HepG2 (cell line): ENCODE measurements around the gene JAZF1. TPM values are rescaled to one million over a fixed set of nuclear protein-coding genes. Genes with fewer than 3 reads are reported as not detected.

Source experiments
- ATAC-seq: fragments of 200-7000 bp; cut with Tn5 transposase; 3 replicates; pipeline ENCODE4 v1.9.1; 2020; ENCODE audit warnings: mild to moderate bottlenecking, moderate library complexity
- BruUV-seq: library from RNA; stranded (reverse); fragments of 400-500 nt; replicated peaks from 2 replicates; lab custom pipeline; 2021; lab: Mats Ljungman, UMichigan
- CTCF ChIA-PET: fragments of 300-600 bp; formaldehyde crosslinking; extraction: SDS; loops from one replicate; lab custom pipeline; 2021; ENCODE audit warnings: low total read pairs, inconsistent platforms, low intra/inter-chr PET ratio; lab: Yijun Ruan, JAX
- POLR2A ChIA-PET: fragments of 350-600 bp; sonication (Branson Sonifier 250); formaldehyde crosslinking; loops from one replicate; lab custom pipeline; 2020; ENCODE audit warnings: antibody characterized with exemption, inconsistent platforms; lab: Yijun Ruan, JAX
- DNase-seq: peaks from one replicate; pipeline ENCODE4 v3.0.0-alpha.2; 2015; ENCODE audit warnings: low spot score
- FAIRE-seq: peaks from 3 replicates; lab custom pipeline; 2011; peaks lifted over from hg19 to GRCh38; lab: Jason Lieb, UNC
- H2AFZ ChIP-seq: one replicate; pipeline ENCODE4 v1.6.1; 2011; ENCODE audit warnings: low read length, inconsistent platforms
- H3K27ac ChIP-seq: fragments of 300-600 bp; 3 replicates; pipeline ENCODE4 v1.8.0; 2011; ENCODE audit warnings: mixed run types, mild to moderate bottlenecking, mixed read lengths, low read length, inconsistent platforms; ENCODE audit not compliant: insufficient read depth; ENCODE audit errors: extremely low read length
- H3K27me3 ChIP-seq, 2 experiments: fragments of 200-600 bp in 1 of 2; 2 replicates in 1 of 2; 3 replicates in 1 of 2; pipeline versions ENCODE4 v1.6.0 to v1.8.0; 2011; ENCODE audit warnings: low read length in 2 of 2, mild to moderate bottlenecking in 2 of 2, moderate library complexity in 2 of 2, inconsistent platforms in 1 of 2; ENCODE audit not compliant: insufficient read depth in 2 of 2, control insufficient read depth in 1 of 2
- H3K36me3 ChIP-seq, 2 experiments: fragments of 200-600 bp in 1 of 2; replicated peaks in 1 of 2; 2 replicates in 1 of 2; 3 replicates in 1 of 2; pipeline versions ENCODE4 v1.5.1 to v1.8.0; 2011; ENCODE audit warnings: low read length in 2 of 2, inconsistent platforms in 1 of 2; ENCODE audit not compliant: insufficient read depth in 2 of 2, control insufficient read depth in 1 of 2
- H3K4me1 ChIP-seq: 2 replicates; pipeline ENCODE4 v1.5.1; 2012; ENCODE audit warnings: low read length, inconsistent platforms; ENCODE audit not compliant: insufficient read depth
- H3K4me2 ChIP-seq: 2 replicates; pipeline ENCODE4 v1.6.0; 2011; ENCODE audit warnings: low read depth, low read length, inconsistent platforms
- H3K4me3 ChIP-seq, 3 experiments: fragments of 200-600 bp in 1 of 3; sonication (generic), shearing (Covaris generic) in 1 of 3; replicated peaks in 1 of 3; 2 replicates each; pipeline ENCODE4 v1.5.1; 2011 to 2016; ENCODE audit warnings: low read length in 3 of 3, inconsistent platforms in 2 of 3, low read depth in 2 of 3, mild to moderate bottlenecking in 2 of 3, control low read depth in 1 of 3, mixed read lengths in 1 of 3; ENCODE audit not compliant: insufficient read depth in 1 of 3
- H3K79me2 ChIP-seq: one replicate; pipeline ENCODE4 v1.6.1; 2011; ENCODE audit warnings: low read length, inconsistent platforms; ENCODE audit not compliant: insufficient read depth
- H3K9ac ChIP-seq: 2 replicates; pipeline ENCODE4 v1.6.0; 2011; ENCODE audit warnings: mild to moderate bottlenecking, low read depth, low read length, inconsistent platforms; ENCODE audit not compliant: insufficient read depth
- H3K9me3 ChIP-seq: 2 replicates; pipeline ENCODE4 v1.5.1; 2012; ENCODE audit warnings: mild to moderate bottlenecking, low read length
- H4K20me1 ChIP-seq: 2 replicates; pipeline ENCODE4 v1.6.0; 2011; ENCODE audit warnings: inconsistent platforms, mild to moderate bottlenecking, low read length, moderate library complexity; ENCODE audit not compliant: insufficient read depth
- ATF7-NPFF ChIP-seq: sonication (generic); formaldehyde crosslinking; IDR thresholded peaks from 2 replicates; pipeline ENCODE4 v1.8.1; 2023; ENCODE audit warnings: mild to moderate bottlenecking, low read depth, missing genetic modification reagents, moderate library complexity
- CBFB ChIP-seq: sonication (generic); formaldehyde crosslinking; IDR thresholded peaks from 2 replicates; pipeline ENCODE4 v1.4.0; 2020; ENCODE audit warnings: missing genetic modification reagents
- DPF2 ChIP-seq: sonication (generic); formaldehyde crosslinking; IDR thresholded peaks from 2 replicates; pipeline ENCODE4 v1.4.0; 2020; ENCODE audit warnings: mild to moderate bottlenecking, low read depth, missing genetic modification reagents, borderline replicate concordance
- FOXK2 ChIP-seq: fragments of 450-650 bp; IDR thresholded peaks from 2 replicates; pipeline ENCODE4 v1.6.1; 2016
- HOXA5 ChIP-seq: sonication (generic); formaldehyde crosslinking; IDR thresholded peaks from 2 replicates; pipeline ENCODE4 v1.4.0; 2020; ENCODE audit warnings: missing genetic modification reagents
- MTF1 ChIP-seq: sonication (generic); formaldehyde crosslinking; IDR thresholded peaks from 2 replicates; pipeline ENCODE4 v1.5.0; 2020; ENCODE audit warnings: missing genetic modification reagents
- ONECUT2 ChIP-seq: sonication (generic); formaldehyde crosslinking; IDR thresholded peaks from 2 replicates; pipeline ENCODE4 v1.4.0; 2020; ENCODE audit warnings: missing genetic modification reagents
- RAD21 ChIP-seq: fragments of 450-650 bp; formaldehyde crosslinking; IDR thresholded peaks from 2 replicates; pipeline ENCODE4 v1.5.0; 2020; ENCODE audit warnings: mild to moderate bottlenecking
- RBM39 ChIP-seq: fragments of 200-400 bp; formaldehyde crosslinking; IDR thresholded peaks from one replicate; pipeline ENCODE4 v1.6.1; 2018; ENCODE audit warnings: antibody characterized with exemption, mild to moderate bottlenecking, low read depth, low read length; ENCODE audit not compliant: poor library complexity, severe bottlenecking
- ZNF253 ChIP-seq: sonication (generic); formaldehyde crosslinking; IDR thresholded peaks from 2 replicates; pipeline ENCODE4 v1.8.0; 2022; ENCODE audit warnings: mild to moderate bottlenecking, missing genetic modification reagents, borderline replicate concordance
- ZNF382 ChIP-seq: sonication (generic); formaldehyde crosslinking; IDR thresholded peaks from 2 replicates; pipeline ENCODE4 v1.5.0; 2020; ENCODE audit warnings: missing genetic modification reagents, mild to moderate bottlenecking, borderline replicate concordance
- ZNF546 ChIP-seq: sonication (generic); formaldehyde crosslinking; conservative IDR thresholded peaks from 2 replicates; pipeline ENCODE4 v1.8.1; 2023; ENCODE audit warnings: mild to moderate bottlenecking, missing genetic modification reagents
- WGBS: methylation state at CpG from one replicate; pipeline ENCODE4 v1.1.6; 2017; ENCODE audit warnings: low lambda C conversion rate; 5-methylcytosine and 5-hydroxymethylcytosine counted together
- in situ Hi-C: cut with HindIII; loops from 2 replicates; pipeline ENCODE4 v1.10.0; 2017; ENCODE audit warnings: low pct_unique_long_range_greater_than_20kb; ENCODE audit not compliant: extremely low pct_ligation_motif_present
- intact Hi-C: fragments of 100-400 bp; cut with micrococcal nuclease; formaldehyde crosslinking; loops from one replicate; pipeline ENCODE4 v1.10.0; 2022; ENCODE audit not compliant: unreplicated experiment
- polyA plus RNA-seq, 8 experiments: library from polyadenylated mRNA; depleted of rRNA in 3 of 8; stranded (reverse) in 7 of 8; unstranded in 1 of 8; fragments of >200 nt; fragmentation: Illumina TruSeq in 4 of 8; extraction: Trizol in 4 of 8; gene quantifications; 2 replicates each; pipeline versions ENCODE4 v1.2.1 to v1.2.3, GENCODE V29; 2011 to 2016; ENCODE audit warnings: low read depth in 4 of 8, missing spikeins in 1 of 8, mixed read lengths in 1 of 8; ENCODE audit not compliant: insufficient read depth in 1 of 8
- total RNA-seq, 5 experiments: library from RNA; depleted of rRNA; stranded (reverse); fragments of >200 nt; fragmentation: Illumina TruSeq; extraction: Trizol; gene quantifications; 2 replicates each; pipeline ENCODE4 v1.2.3, GENCODE V29; 2016; ENCODE audit warnings: low read depth in 1 of 5
- TF ChIP-seq, protein P1 (sequence below): sonication (generic); formaldehyde crosslinking; IDR thresholded peaks from 2 replicates; pipeline ENCODE4 v1.9.0; 2021; ENCODE audit warnings: missing genetic modification reagents, mild to moderate bottlenecking, borderline replicate concordance
- TF ChIP-seq, protein P2 (sequence below): sonication (generic); formaldehyde crosslinking; IDR thresholded peaks from 2 replicates; pipeline ENCODE4 v1.4.0; 2020; ENCODE audit warnings: missing genetic modification reagents
- TF ChIP-seq, protein P3 (sequence below): sonication (generic); formaldehyde crosslinking; IDR thresholded peaks from 2 replicates; pipeline ENCODE4 v1.4.0; 2020; ENCODE audit warnings: low read depth, mild to moderate bottlenecking, missing genetic modification reagents
- TF ChIP-seq, protein P4 (sequence below): sonication (generic); formaldehyde crosslinking; IDR thresholded peaks from 2 replicates; pipeline ENCODE4 v1.5.0; 2020; ENCODE audit warnings: missing genetic modification reagents, mild to moderate bottlenecking, borderline replicate concordance

JAZF1 gene
- total and polyA plus RNA-seq, 2 of the 13 experiments (the other 11 are each of a cell fraction or from before 2014, with no cell fraction given): not detected

DNA sequence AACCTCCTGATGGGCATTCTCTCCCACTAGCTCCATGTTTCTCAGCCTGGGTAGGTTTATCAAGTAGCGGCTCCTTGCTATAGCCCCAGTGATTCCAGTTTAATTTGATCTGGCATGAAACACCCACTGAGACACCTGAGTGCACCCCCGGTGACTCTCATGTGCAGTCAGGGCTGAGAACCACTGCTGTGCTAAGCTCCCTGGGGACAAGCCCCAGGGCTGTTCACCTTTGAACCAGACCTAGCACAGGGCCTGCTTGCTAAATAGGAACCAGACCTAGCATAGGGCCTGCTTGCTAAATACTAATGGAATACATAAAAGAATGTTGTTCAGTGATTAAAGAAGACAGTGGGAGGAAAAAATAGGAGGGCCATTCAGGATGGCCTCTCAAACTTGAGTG is 167.6 kb downstream of the JAZF1 start:
- peaks cover 0 to 10% of the 10 kb centered on the region in 2 experiments; a peak in 2 of 5 replicates for H3K27me3 ChIP-seq
- no peak overlapping the region for H3K27ac ChIP-seq
- H3K4me3 ChIP-seq: no peak overlapping the region
- CTCF ChIA-PET: no interaction called here
- intact Hi-C loops: no loop called here
- no peak overlapping the region for H2AFZ ChIP-seq
- no peak overlapping the region for H3K9ac ChIP-seq
- H3K36me3 ChIP-seq: no peaks in the 10 kb centered on the region
- WGBS: 42% methylated on average over 2 of the region's 2 CpGs
- no peak for TF ChIP-seq ONECUT2
- TF ChIP-seq, protein P1, sequence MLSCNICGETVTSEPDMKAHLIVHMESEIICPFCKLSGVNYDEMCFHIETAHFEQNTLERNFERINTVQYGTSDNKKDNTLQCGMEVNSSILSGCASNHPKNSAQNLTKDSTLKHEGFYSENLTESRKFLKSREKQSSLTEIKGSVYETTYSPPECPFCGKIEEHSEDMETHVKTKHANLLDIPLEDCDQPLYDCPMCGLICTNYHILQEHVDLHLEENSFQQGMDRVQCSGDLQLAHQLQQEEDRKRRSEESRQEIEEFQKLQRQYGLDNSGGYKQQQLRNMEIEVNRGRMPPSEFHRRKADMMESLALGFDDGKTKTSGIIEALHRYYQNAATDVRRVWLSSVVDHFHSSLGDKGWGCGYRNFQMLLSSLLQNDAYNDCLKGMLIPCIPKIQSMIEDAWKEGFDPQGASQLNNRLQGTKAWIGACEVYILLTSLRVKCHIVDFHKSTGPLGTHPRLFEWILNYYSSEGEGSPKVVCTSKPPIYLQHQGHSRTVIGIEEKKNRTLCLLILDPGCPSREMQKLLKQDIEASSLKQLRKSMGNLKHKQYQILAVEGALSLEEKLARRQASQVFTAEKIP (CRISPR knock-in tag): no peak
- TF ChIP-seq, protein P2, sequence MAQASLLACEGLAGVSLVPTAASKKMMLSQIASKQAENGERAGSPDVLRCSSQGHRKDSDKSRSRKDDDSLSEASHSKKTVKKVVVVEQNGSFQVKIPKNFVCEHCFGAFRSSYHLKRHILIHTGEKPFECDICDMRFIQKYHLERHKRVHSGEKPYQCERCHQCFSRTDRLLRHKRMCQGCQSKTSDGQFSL: no peak
- TF ChIP-seq, all 625 proteins: peak for 0
- Histone ChIP-seq H3K4me1 (no peaks in the 10 kb centered on the region), H4K20me1 (no peaks in the 10 kb centered on the region), H3K4me2 (no peak overlapping the region), H3K79me2 (no peaks in the 10 kb centered on the region), H3K9me3 (no peaks in the 10 kb centered on the region)
- no peak for ATAC-seq
- POLR2A ChIA-PET: no interaction called here
- in situ Hi-C loops: no loop called here
- DNase-seq: no peak
- no peak for FAIRE-seq
- BruUV-seq: no TSS peak

DNA sequence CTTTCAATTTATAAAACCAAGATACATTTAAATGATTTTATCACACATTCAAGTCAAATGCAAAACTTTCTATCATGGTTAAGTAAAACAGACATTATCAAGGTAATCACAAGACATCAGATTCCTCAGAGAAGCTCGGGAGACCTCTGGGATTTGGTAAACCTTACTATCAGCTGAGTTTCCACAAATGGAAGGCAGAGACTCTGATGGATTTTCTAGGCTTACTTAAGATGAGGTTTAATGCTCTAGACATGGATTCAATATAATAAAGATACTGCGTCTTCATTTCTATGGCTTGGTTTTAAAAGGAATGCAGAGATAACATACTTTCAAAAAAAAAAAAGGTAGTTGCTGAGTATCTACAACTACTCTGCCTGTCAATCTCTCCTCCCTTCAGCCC is 171.7 kb downstream of the JAZF1 start:
- H3K9ac ChIP-seq: no peak overlapping the region

More for the DNA sequence above, 171.7 kb downstream of the JAZF1 start:
- no peaks in the 10 kb centered on the region for H3K4me1 ChIP-seq
- no peaks in the 10 kb centered on the region for H4K20me1 ChIP-seq
- no peak for FAIRE-seq
- no TSS peak for BruUV-seq
- no peak overlapping the region for H3K4me3 ChIP-seq
- POLR2A ChIA-PET: no interaction called here
- H3K27ac ChIP-seq: no peak overlapping the region
- H3K36me3 ChIP-seq: no peaks in the 10 kb centered on the region
- H3K4me2 ChIP-seq: no peak overlapping the region
- H2AFZ ChIP-seq: no peak overlapping the region
- in situ Hi-C loops (no loop called here), intact Hi-C loops (no loop called here)
- CTCF ChIA-PET: no interaction called here
- no peaks in the 10 kb centered on the region for H3K79me2 ChIP-seq
- DNase-seq: no peak
- no peak for ATAC-seq
- H3K27me3 ChIP-seq: no peaks in the 10 kb centered on the region
- no peak for TF ChIP-seq HOXA5 (CRISPR knock-in tag)
- TF ChIP-seq ZNF253 (CRISPR knock-in tag): no peak
- no peak for TF ChIP-seq DPF2
- TF ChIP-seq CBFB: no peak
- no peak for TF ChIP-seq MTF1 (CRISPR knock-in tag)
- TF ChIP-seq ATF7-NPFF: no peak
- TF ChIP-seq RBM39: no peak
- TF ChIP-seq FOXK2: no peak
- TF ChIP-seq, protein P3, sequence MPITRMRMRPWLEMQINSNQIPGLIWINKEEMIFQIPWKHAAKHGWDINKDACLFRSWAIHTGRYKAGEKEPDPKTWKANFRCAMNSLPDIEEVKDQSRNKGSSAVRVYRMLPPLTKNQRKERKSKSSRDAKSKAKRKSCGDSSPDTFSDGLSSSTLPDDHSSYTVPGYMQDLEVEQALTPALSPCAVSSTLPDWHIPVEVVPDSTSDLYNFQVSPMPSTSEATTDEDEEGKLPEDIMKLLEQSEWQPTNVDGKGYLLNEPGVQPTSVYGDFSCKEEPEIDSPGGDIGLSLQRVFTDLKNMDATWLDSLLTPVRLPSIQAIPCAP: no peak
- TF ChIP-seq ZNF382: no peak
- no peak for TF ChIP-seq ZNF546 (CRISPR knock-in tag)
- TF ChIP-seq, protein P4, sequence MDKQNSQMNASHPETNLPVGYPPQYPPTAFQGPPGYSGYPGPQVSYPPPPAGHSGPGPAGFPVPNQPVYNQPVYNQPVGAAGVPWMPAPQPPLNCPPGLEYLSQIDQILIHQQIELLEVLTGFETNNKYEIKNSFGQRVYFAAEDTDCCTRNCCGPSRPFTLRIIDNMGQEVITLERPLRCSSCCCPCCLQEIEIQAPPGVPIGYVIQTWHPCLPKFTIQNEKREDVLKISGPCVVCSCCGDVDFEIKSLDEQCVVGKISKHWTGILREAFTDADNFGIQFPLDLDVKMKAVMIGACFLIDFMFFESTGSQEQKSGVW: no peak
- TF ChIP-seq RAD21: no peak
- WGBS: 49% methylated on average over 2 of the region's 2 CpGs
- H3K9me3 ChIP-seq: no peaks in the 10 kb centered on the region
